Forelimb muscle (tissue), 1 donor: ENCODE results near the gene ZNF48. TPM values are rescaled to one million over a fixed set of nuclear protein-coding genes. Genes with fewer than 3 reads are reported as not detected.

Source experiments
- DNase-seq: peaks from one replicate; pipeline ENCODE4 v3.0.0-alpha.2; 2013; ENCODE audit warnings: low read depth
- polyA plus RNA-seq: library from polyadenylated mRNA; unstranded; fragments of 120-200 nt; gene quantifications from one replicate; pipeline ENCODE4 v1.2.1, GENCODE V29; 2013; ENCODE audit not compliant: insufficient read length

ZNF48 gene
- polyA plus RNA-seq = 5.3 TPM

DNA sequence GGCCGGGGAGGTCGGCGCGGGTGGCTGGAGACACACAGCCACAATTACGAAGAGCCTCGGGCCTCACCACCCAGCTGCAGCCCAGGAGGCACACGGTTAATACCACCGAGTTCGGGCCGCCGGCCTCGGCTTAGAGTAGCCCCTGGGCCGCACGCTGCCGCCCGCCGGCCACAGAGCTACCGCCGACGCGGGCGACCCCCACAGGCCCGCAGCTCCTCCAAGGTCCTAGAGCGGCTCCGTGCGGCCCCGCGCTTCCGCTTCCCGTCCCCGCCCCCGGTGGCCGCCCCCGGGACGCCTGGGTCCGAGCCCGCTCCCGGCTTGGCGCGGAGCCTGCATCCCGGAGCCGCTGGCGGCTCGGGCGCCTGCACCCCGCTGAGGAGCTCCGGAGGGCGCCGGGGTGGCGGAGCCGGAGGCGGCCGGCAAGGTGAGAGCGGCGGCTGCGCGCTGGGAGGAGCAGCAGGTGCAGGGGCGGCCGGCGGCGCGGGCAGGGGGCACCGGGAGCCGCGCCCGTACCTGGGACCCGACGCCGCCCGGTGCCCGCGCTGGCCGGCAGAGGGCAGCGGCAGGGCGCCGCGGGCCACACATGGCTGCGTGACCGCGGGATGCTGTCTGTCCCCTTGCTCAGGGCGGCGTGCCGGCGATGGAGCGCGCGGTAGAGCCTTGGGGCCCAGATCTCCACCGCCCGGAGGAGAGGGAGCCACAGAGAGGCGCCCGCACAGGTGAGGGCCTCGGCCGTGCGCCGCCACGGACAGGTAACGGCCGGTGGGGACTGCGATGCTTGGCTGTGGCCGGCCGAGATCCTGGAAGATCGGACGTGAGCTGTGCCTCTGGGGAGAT is at the start of gene ZNF48:
Gene ZNF48, plus strand, starts transcription at position 266 of the 837 bp plus-strand sequence. Its CDS starts 375 bp downstream, at position 641.
- DNase-seq = peak; percentile 84

DNA sequence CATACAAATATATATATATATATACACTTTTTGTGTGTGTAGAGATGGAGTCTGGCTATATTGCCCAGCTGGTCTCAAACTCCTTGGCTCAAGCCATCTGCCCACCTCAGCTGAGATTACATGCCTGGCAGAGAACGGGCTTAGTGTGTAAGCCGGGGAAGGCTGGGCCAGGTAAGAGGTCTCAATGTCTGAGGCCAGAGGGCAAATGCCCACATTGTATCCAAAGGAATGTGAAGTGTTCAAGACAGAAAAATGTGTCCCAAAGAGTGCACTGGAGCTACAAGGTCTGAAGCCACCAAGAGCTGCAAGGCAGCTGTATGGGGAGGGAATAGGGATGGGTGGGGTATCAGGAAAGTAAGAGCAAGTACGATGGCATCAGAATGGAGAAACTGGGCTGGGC is 48.9 kb upstream of the ZNF48 start:
- DNase-seq = no peak

DNA sequence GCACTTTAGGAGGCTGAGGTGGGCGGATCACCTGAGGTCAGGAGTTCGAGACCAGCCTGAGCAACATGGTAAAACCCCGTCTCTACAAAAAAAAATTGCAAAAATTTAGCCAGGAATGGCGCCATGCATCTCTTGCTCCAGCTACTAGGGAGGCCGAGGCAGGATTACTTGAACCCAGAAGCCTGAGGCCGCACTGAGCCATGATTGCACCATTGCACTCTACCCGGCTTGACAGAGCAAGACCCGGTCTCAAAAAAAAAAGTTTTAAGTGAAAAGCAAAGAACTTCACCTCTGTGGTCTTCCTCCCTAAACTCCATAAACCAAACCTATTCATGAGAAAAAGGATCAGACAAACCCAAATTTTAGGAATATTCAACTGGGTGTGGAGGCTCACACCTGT is 47.1 kb upstream of the ZNF48 start:
- DNase-seq = no peak

DNA sequence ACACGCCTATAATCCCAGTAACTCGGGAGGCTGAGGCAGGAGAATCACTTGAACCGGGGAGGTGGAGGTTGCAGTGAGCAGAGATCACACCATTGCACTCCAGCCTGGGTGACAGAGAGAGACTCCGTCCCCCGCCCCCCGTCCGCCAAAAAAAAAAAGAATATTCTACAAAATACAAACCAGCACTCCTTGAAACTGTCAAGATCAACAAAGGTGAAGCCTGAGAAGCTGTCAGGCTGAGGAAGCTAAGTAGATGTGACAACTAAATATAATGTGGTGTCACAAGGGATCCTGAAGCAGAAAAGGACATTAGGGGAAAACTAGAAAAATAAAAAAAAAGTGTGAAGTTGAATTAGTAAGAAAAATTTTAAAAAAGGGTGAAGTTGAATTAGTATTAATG is 46.3 kb upstream of the ZNF48 start:
- no peak for DNase-seq

DNA sequence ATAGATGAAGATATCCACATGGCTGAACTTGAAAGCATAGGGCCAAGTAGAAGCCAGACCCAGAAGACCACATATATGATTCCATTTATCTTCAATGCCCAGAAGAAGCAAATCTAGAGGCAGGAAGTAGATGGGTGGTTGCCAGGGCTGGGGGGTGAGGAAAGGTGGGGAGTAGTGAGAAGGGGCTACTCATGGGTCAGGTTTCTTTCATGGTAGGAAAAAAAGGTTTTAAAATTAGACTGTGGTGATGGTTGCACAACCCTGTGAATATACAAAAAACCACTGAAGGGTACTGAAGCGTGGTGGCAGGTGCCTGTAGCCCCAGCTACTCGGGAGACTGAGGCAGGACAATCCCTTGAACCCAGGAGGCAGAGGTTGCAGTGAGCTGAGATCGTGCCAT is 45.5 kb upstream of the ZNF48 start:
- DNase-seq = no peak

DNA sequence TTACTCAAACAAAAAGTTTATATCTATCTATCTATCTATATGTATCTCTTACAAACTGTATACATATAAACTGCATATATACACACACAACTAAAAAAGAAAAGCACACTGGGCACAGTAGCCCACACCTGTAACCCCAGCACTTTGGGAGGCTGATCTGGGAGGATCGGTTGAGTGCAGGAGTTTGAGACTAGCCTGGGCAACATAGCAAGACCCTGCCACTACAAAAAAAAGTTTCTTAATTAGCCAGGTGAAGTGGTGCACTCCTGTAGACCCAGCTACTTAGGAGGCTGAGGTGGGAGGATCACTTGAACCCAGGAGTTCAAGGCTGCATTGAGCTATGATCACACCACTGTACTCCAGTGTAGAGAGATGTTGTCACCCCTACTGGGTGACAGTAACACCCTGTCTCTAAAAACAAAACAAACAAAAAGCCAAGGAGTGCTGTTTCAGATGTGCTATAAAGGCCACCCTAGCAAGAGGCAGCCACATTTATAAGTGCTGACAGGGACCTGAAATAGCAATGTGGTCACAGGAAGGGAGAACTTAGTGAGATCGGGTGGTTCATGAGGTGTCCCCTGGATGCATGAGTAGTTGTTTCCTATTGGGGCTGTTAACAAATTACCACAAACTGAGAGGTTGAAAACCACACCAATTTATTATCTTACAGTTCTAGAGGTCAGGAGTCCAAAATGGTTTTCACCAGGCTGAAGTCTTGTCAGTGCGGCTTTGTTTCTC is 44.9 kb upstream of the ZNF48 start:
- DNase-seq = no peak

DNA sequence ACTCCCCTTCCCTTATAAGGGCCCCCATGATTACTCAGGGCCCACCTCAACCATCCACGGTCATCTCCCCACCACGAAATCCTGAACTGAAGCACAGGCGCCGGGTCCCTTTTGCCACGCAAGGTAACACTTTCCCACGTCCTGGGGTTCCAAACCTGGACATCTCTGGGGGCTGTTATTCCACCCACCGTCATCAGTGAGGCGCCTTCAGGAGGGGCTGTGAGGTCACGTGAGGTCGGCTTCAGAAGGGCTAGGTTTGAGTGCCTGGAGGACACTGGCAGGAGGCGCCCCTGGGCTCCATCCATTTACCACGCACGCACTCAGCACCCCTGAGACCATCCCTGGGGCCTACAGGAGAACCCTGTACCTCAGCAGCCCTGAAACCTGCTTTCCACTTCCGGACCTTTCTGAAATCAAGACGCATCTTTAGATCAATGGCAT is 44.2 kb upstream of the ZNF48 start:
- no peak for DNase-seq

DNA sequence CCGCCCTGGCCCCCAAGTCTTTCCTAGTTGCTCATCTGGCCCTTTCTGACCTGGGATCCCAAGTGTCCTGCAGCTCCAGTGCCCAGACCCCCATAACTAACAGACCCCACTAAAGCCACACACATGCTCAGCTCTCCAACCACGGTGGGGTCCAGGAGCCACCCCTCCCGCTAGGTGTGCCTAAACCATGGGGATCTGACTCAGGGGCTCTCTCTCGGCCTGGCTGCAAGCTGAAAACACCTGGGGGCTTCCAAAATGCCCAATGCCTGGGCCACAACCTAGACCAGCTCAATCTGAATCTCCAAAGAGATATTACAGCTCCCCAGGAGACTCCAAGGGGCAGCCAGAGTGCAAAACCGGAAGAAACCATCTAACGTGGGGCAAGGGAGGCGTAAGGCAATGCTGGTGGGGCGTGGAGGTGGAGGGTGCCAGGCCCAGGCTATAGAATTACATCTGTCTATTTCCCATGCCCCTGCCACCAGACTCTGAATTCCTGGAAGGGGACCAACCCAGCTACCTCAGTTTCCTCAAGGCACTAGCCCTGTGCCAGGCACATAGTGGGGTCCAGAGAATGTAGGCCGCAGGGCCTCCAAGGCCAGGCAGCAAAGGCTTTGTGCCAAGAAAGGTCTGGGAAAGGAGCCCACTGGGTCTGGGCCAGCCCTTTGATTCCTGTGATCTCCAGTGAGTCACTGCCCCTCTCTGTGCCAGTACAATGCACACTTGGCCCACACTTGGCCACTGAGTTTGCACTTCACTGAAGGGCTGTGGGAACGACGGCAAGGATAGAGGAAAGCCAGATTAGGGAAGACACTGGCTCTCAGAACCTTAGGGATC is 43.4 kb upstream of the ZNF48 start:
- no peak for DNase-seq

DNA sequence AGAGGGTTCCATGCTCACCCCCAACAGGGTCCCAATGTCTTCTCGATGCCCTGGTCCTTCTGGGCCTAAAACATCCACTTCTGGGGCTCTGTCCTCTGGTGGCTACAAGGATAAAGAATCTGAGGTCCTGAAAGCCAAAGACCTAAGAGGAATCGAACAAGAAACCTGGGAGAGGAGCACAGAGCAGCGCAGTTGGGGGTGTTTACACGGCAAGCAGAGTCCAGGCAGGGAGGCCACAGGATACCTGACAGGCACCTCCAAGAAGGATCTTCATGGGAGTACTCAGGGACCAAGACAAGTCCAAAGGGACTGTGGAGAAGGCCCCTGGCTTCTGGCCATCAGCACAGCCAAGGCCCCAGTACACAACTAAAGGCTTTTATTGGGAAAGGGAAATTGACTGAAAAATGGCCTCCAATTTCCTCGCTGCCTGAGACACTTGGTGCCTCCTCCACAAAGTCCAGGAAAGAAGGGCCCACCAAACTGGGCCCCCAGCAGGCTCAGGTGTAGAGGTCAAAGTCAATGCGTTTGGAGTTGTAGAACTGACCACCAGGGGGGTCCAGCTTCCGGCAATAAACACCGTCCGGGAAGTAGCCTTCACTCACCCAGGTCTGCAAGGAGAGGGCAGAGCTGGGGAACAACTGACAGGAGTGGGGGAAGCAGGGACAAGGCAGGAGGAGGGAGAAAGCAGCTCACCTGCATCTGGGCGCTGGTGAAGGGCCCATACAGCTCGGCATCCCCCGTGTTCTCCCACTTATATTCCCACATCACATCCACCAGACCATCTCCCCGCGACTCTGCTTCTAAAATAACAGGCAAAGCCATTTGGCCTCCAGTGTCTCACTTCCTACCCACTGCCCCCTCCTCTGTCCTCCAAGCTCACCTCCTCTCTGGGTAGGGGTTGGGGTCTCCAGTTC is 42.5 kb upstream of the ZNF48 start:
- no peak for DNase-seq

DNA sequence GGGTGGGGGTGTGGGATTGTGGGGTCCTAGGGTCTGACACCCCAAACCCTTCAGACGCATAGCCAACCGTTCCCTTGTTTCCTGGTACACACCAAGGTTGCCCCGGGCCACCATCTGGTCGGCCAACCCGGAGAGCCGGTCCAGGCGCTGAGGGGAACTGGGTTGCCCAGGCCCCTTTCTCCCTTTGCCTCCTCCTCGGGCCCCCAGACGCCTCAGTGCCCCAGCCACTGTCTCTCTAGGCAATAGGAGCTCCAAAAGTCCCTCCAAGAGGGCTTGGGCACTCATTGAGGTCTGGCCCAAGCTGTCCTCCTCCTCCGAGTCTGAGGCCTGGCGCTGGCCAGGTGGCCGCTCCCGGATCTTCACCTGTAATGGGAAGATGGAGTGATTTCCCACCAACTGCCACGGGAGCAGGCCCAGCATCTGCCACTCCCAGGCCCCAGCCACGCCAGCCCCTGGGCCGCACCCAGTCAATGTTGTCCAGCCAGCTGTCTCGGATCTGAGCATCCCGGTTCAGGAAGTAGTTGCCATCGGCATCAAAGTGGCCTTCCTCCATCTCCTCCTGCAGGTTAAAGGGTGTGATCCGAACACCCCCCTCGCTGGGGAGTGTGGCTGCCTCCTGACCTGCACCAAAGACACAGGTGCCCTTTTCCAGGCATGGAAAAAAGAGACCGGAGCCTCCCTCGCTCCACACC is 41.6 kb upstream of the ZNF48 start:
- DNase-seq = no peak

DNA sequence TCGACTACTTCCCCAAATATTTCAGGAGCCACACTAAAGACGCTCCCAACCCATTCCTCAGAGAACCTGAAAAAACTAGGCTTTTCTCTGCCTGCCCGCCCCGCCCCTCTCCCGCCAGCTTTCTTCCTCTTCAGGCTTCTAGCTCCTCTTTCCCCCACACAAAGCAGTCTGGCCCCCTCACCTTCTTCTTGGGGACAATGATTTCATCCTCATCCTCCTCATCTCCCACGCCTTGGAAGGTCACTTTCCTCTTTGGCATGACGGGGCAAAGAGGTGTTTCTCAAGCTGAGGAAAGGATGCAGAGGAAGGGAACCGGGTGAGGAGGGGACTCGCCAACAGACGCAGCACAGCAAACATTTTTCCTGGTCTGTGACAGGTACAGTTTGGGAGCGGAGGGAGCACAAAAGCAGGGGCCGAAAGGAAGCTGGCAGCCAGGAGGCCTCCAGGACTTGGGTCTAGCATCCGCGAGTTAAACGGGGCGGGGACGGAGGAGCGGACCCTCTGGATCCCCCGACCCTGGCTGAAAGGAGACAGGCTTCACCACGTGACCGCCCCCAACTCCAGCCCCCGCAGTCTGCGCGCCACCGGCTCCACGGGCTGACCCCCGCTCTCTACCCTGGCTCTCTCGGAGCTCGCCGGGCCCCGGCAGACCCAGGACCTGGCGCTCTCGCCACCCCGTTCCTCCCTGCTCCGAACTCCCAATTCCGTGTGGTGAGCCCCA is 40.6 kb upstream of the ZNF48 start:
- no peak for DNase-seq

DNA sequence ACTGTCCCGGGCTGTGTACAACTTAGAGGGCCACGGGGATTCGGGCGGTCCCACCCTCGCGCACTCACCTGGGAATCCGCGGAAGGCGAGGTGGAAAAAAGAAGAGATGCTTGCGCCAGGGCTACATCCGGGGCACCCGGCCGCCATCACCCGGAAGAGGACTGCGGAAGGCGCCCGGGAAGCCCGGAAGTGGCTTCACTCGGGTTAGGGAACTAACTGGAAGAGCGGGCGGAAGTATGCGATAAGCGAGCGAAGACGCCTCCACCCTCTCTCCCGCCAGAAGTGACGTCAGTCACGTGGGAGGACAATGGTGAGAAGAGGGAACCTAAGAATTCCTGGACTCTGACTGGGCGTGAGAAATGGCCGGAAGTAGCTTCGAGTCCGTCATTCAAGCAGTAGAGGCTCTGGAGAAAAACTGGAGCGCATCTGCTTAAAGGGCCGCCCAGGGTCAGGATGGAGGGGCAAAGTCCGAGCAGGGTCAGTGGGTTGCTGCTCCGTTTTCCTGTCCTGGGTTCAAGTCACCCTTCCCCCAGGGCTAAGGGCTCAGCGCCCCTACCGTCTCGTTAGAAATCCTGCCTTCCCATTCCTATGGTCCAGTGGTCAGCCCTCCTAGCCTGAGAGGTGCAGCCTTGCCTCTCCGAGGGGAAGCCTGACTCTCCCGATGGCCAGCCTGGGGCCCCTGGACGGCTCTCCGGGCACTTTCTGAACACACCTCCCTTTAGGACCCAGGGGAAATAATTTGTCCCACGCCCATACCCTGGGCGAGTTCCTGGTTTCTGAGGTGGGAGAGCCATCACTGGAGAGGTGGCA is 39.9 kb upstream of the ZNF48 start, which contains the start of gene CD2BP2:
Gene CD2BP2, minus strand, starts transcription at position 165 of the 810 bp plus-strand sequence. CDS start 627 bp downstream, outside the sequence.
- DNase-seq = peak; percentile 100

DNA sequence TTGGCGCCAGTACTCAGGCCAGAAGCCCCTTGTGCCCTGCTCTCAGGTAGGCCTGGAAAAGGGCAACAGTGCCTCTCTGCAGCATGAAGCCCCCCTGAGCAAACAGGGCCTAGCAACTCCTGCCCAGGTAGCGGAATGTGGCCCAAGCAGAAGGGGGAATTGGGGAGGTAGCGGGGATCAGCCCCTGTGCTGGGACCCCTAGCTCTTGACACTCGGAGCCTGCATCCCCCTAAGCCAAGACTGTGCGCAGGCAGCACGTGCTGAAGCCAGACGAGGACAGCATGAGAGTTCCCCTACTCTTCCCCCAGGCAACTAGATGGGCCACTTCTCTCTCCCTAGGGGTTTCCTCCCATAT is 39.3 kb upstream of the ZNF48 start:
- no peak for DNase-seq

DNA sequence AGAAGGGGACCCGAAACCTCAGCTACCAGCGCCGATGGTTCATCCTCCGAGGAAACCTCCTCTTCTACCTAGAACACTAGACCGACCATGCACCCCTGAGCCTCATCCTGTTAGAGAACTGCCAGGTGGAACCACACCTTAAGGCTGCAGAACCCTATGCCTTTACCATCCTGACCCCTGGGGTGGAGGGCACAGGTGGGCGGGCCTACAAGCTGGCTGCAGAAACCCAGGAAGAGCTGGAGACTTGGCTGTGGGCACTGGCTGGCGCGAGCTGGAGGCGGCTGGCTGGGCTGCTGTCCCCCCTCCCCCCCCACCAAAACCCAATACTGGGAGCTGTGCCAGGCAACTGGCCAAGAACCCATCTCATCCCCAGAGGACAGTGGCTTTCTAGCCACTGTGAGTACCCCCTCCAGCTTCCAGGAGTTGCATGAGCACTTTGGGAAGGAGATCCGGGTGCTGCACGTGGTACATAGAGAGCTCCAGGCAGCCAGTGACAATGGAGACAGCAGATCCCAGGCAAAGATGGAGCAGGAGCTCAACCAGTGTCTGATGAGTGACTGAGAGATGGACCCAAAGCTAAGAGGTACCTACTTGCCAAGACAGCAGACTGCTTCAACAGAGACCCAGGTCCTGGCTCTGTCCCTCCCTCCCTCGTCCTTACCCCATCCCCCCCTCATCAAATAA is 38.7 kb upstream of the ZNF48 start:
- no peak for DNase-seq

DNA sequence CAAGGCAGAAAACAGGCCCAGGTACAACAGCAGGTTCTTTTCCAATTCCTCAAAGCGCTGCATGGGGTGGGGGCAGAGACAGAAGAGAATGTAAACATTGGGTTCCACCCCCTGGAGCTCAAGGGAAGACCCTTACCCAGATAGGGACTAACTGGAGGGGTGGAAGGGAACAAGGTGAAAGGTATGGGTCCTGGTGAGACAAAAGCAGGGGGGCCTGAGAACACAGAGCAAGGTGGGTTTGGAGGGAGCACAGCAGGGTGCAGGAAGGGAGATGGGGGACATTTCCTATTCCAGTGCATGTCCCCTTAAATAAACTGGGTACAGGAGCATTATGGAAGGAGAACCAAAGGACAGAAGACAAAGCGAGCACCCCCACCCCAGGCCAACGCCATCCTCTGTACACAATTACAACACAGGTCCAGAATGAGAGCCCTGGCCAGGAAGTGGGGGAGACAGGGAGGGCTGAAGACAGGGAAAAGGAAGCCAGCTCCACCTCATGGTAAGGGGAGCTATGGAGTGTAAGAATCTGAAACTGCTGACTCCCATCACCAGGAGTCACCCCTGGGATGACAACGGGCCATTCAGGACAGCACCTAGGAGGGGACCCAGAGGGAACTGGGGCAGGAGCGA is 38.0 kb upstream of the ZNF48 start:
- no peak for DNase-seq

DNA sequence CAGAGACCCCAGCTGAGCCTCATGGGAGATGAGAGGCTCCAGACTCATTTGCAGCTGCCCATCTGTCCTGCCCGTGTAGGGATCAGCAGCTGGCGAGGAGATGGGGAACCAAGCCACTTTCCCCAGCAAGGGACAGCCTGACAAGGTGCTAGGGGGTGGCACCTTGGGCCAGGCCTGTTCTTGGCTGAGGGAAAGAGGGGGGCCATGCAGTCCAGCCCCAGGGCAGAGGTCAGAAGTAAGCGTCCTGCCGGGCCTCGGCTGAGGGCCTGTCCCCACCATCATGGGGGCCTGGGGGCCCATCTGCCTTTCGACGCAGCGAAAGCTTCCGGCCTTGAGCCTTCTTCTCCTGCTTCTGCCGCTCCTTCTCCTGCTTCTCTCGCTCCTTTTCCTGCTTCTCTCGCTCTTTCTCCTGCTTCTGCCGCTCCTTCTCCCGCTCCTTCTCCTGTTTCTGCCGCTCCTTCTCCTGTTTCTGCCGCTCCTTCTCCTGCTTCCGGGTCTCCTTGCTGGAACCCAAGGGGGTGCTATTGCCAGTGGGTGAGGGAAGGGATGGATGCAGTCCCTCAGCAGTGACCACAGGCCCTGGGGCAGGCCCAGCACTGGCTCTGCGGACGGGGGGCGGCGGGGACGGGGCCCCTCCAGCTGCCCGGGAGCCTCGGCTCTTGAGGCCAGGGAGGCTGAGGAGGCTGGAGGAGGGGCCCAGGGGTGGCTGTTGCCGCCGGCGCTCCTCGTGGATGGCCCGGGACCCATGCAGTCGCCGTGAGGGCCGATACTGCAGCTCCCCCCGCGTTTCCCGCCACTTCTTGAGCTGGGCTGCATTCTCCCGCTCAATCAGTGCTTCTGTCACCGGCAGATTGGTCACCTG is 37.3 kb upstream of the ZNF48 start:
- DNase-seq = no peak

DNA sequence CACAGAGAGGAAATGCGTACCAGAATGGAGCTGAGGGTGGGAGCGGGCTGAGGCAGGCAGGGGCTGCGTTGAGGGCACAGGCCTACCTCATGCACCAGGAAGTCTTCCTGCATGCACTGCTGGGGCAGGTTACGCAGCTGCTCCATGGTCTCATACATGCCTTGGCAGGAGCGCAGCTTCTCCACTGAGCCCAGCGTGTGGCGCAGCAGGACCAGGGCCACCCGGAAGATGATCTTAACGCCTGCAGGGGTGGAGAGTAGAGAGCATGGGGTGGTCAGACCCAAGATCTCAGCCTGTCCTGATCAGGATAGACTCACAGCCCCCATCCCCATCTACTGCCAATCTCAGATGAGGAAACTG is 36.7 kb upstream of the ZNF48 start:
- no peak for DNase-seq
